MM.1S (cell line): ENCODE results near the gene HS6ST3.

Source experiments
- CTCF ChIP-seq: fragments of 300-600 bp; sonication (generic); IDR thresholded peaks from 2 replicates; pipeline ENCODE4 v1.5.1; 2016; ENCODE audit warnings: antibody characterized with exemption, low read length, mixed read lengths
- EZH2 ChIP-seq: fragments of 300-600 bp; sonication (generic); optimal IDR thresholded peaks from 2 replicates; pipeline ENCODE3; 2017; ENCODE audit warnings: low read depth, mild to moderate bottlenecking, antibody characterized with exemption, low read length, mixed read lengths
- EZH2phosphoT487 ChIP-seq: fragments of 300-600 bp; sonication (generic); IDR thresholded peaks from 2 replicates; pipeline ENCODE4 v1.6.1; 2018; ENCODE audit warnings: antibody characterized with exemption, low read length

DNA sequence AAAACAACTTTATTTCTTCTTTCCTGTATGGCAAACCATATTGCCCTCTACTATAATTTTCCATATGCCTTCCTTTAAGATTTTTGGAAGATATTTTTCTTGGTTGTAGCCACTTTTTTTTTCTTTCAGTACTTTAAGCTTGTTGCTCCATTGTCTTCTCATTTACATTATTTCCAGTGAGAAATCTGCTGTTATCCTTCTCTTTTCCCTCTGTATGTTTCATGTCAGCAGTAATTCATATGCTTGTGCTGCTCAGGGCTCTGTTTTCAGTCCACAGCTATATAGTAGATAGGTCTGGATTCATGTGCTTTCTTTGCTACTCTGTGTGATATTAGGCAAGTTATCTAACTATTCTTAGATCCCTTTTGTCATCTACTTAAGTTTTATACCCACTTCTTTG lies 636.7 kb downstream of the HS6ST3 start:
- TF ChIP-seq EZH2phosphoT487 (no peak), EZH2 (no peak), CTCF (no peak)
